Astrocyte of the hippocampus (primary cell): ENCODE measurements around the gene MGMT.

Source experiments
- DNase-seq: peaks from one replicate; pipeline ENCODE4 v3.0.0; 2011; ENCODE audit warnings: low read depth, low spot score

MGMT gene

DNA sequence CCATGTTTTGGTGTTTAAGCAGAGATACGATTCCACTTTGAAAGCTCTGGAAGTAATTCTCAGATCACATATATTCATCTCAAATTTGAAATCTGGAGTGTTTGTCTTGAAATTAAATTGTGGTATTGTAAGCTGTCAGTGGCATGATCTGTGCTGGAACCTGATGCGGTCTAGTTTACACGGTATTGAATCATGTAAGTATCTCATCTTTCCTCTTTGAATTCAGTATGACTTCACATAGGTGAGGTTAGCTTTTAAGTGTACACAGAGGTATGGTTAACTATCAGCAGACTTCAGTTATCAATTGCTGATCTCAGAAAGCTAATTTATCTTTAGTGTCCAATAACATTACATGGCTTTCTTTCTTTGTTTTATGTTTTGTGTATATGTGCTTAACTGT, 155.2 kb downstream of the MGMT start:
- no peak for DNase-seq

DNA sequence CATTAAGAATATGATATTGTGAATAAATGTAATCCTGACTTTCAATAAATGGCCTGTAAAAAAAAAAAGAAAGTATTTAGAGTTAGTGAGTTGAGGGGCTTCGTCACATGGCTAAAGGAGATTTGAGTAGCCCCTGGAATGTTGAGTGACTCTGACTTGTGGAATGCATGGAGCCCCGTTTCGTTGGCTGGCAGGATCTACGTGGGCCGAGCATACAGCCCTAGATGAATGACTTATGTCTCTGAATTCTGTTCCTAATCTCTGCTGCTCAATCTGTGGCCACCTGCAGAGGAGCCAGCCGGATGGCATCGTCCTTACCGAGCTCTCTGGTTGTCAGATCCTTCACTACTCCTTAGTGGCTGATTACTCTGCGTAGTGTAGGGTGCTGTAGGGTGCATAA, 155.7 kb downstream of the MGMT start:
- peak; percentile 70 for DNase-seq

DNA sequence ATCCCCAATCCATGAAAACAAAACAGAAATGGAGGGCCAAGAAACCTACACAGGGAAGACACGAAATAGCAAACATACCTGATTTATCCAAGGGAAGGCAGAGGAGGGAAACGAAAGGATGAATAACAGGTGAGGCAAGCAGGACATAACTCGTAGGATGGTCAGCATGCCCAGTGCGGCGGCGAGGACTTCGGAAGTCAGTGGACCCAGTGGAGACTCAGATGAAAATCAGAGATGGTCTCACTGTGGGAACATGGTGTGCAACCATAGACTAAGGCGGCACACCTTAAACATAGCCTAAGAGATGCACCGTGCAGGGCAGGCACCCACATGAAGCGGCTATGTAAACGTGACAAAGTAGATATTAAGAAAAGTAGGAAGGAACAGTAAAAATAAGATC, 157.5 kb downstream of the MGMT start:
- no peak for DNase-seq

DNA sequence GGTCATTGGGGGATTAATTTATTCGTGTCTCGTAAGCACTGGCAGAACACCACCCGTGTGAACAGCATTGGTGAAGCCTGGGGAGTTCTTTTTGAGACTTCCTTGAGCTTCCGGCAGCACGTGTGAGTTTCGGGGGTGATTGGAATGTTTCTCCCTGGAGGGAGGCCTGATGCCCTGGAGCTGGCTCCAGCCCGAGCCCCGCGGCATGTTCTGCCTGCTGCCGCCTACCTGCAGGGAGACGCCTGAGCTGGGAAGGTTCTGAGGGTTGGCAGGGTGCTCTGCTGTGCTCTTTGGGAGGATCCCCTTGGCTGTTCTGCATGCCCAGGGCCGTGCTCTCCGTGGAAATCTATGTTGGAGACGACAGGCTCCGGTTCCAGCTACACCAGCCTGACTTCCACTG, 159.3 kb downstream of the MGMT start:
- no peak for DNase-seq

DNA sequence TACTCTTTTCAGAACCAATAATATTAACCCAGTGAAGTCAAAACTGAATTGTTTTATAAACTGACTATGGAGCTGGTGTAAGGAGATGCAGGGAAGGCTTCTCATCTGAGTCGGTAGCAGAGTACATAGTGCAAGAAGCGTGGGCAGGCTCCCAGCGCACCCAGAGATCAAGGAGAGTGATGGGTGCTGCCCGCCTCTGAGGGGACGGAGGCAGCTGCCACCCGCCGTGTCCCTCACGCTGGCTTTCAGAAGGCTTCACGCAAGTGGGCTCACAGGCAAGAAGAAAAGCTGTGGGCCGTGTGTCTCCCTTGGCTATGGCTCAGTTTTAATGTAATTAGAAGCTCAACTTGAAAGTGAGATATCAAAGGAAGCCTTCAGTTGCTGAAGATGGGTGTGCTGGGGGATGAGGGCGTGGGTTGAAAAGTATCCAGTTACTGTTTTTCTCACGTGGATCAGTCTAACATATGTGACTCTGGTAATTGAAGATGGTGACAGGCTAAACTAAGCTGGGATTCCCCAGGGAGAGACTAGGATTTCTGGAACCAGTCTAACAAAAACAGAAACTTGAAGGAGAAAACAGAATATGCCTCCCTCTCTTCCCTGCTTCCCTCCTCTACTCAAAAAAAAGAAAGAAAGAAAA, 159.9 kb downstream of the MGMT start:
- no peak for DNase-seq

DNA sequence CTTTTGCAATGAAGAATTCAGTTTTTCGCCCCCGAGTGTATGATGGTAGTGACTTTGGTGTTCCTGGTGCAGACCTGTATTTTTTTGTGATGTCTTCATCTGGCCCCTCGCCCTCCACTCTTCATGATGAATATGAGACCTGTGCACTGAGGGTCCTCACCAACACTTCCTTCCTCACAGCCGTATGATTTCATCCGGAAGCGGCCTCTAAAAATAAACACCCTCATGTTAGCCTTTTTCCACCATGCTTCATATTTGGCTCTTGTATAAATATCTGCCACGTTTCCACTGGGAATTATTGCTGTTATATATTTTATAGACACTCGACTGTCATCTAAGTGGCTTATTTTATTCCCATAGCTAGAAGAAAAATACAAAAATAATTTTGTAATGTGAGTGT, 160.4 kb downstream of the MGMT start:
- DNase-seq: no peak

DNA sequence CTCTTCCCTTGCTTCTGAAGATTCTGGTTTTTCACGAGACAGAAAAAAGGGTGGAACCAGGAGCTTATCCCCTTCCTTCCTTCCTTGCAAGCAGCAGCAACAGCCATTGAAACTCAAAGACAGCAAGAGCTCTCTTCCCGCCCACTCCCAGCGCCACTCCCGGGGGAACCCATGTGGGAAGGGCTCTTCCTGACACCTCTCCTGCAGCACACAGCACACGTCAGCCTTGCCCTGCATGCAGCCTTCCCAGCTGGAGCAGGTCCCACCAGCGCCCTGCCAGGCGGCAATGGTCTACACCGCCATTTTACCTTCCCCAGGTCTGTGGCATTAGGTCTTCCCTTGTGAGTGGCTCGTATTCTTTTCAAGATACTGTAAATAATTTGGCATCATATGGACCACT, 161.8 kb downstream of the MGMT start:
- no peak for DNase-seq

DNA sequence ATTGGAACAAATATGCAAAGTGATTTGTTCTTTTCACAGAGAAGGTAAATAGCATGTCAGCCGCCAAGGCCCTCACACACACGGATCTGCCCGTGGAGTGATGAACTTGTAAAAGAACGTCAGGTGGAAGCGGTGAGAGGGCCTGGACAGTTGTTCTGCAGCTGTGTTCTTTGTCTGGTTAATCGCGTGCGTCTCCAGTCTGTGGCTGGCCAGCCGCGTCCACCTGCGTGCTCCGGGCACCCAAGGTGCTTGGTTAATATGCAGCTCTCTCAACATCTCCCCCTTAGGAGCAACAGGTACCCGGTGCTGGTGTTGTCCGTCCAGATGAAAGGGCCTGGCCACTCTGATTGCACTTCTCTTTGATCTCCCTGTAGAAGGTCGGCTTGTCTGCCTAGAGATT, 162.9 kb downstream of the MGMT start:
- DNase-seq: no peak

DNA sequence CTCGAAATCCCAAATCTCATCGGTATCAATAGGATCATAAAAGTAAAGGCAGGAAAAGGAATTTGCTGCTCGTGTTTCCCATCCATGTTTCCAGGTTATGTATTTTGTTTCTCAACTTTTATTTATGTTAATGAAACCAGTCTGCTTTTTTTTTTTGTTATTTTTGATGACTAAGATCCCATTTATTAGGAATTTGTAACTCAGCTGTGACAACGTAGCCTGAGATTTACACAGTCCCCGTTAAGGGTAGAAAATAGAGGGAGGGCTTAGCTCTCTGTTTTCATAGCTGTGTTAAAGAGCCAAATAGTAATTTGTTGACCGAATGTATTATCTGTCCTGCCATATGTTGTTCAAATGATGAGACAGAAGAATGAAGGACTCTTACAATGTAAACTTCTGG, 164.0 kb downstream of the MGMT start:
- peak; percentile 12 for DNase-seq

DNA sequence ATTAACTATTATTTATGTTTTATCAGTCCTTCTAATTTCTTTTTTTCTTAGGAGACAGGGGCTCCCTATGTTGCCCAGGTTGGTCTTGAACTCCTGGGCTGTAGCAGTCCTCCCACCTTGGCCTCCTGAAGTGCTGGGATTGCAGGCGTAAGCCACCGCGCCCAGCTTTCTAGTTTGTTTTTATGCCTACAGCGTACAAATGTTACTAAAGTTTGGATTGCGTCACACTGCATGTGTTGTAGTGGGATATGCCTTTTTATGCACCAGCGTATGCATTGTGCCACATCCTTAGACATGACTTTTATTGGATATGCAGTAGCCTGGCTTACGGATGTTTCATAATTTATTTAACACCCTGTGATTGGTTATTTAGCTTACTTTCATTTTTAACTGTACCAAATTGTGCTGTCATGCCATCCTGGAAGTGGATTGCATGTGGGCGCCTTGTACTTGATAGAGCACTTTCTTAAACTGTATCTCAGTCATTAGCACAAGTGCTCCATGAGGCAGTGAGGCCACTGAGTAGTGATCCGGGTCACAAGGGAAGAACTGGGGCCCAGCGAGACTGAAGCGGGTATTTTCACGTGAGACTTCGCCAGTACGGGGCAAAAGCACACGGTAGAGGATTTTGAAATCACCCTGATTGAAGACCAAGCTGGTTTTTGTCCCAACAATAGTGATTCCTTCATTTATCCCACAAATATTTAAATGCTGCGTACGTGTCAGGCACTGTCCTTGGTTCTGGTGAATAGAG, 165.0 kb downstream of the MGMT start:
- DNase-seq: no peak

DNA sequence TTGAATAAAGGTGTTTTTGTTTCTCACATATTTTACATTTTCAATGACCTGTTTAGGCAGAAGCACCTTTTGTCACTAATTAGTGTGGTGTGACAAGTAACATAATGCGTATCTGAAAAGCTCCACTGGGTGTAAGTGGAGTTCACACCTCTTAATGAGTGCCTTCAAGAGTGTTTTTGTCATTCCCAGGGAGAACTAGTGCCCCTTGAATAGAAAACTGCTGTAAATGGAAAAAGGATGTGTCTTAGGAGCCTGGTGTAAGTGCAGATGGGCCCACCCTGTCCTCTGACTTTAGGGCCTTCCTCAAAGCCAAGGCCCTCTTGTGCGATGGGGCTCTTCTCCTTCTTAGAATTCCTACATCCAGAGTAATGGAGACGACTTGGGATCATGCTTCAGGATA, 170.0 kb downstream of the MGMT start:
- no peak for DNase-seq

DNA sequence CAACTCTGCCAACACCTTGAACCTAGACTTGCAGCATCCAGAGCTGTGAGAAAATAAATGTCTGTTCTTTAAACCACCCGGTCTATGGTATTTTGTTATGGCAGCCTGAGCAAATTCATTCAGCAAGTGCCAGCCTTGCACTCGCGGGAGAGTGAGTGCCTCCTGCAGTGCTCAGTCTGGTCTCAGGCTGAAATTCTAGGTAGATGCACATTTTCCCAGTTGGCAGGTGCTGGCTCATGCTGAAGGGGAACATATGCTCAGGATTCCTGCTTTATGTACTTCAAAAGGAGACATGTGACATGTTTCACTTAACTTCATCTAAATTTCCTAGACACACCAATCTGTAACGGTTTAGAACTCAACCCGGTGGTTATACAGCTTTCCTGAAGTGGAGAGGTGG, 170.8 kb downstream of the MGMT start:
- DNase-seq: no peak

DNA sequence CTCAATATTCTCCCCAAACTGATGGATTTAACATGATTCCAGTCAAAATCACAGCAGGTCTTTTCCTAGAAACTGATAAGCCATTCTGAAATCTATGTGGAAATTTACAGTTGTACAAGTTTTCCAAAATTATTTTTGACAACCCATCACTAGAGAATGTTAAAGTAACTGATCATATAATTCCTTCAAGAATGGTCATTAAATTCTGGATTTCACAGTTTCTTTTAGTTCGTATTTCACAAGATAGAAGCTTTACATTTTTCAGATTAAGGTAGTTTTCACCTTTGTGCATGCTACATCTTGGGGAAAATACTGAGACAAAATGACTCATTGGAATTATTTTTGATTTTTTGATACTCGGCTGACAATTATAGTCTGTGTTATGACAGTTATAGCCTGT, 174.3 kb downstream of the MGMT start:
- no peak for DNase-seq

DNA sequence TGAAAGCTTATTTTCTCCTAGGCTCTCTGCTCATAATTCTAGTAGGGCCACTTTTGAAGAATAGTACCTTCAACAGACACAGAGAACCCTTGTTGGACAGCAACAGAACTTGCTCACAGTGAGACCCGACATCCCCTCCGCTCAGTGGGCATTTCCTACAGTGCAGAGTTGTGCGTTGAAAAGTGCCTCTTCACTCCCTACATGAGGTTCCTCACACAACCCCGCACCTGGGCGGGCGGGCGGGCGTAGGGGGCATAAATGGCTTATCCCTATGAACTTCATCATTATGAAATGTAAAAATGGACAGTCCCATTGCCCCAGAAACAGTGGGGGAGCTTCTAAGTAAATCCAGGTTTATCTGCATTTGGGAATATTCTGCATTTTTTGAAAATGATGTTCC, 174.9 kb downstream of the MGMT start:
- DNase-seq: no peak

DNA sequence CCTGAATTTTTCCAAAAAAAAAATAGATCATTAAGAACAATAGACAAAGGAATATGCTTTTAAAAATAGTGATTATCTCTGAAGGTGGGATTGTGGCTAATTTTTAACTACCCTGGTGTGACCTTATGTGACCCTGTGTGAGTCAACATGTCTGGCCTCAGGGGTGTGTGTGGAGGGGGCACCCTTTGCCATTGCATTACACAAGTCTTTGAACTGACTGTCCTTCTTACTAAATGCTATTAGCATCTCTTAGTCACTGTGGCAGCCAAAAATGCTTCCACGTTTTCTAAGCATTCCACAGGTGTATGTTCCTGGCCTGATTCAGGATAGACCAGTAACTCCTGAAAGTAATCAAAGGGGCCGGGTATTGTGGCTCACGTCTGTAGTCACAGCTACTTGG, 175.4 kb downstream of the MGMT start:
- DNase-seq: peak; percentile 9

DNA sequence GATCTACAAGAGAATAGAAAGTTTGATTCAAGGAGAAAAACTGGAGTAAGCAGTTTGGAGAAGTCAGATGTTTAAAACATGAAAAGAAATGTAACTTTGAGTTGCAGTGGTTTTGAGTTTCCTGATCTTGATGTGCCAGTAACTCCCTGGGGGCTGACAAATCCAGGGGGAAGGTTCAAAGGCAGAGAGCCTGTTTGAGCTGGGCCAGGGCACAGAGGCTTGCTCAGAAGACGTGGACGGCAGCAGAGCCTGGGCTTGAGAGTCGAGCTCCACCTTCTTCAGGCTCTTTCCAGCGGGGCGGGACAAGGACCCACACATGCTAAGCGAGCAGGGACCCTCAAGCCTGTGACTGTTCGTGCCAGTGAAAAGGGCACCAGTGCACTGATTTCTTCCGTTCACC, 176.2 kb downstream of the MGMT start:
- DNase-seq: no peak

DNA sequence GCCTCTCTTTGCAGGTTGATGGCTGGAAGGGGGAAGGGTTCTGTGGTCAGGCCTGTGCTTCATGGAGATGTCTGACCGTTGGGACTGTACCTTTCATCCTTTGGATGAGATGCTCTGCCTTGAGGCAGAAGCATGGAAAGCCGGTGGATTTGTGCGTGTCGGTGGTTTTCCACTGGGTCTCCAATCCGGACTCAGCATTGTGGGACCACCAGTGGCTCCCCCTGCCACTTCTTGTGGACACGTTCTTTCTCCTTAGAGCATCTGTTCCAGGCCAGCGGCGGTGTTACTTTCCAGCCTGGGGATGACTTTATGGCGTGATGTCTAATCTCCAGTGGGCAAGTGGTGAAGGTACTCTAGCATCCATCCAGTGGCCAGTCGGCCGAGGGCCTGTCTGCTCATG, 178.4 kb downstream of the MGMT start:
- no peak for DNase-seq

DNA sequence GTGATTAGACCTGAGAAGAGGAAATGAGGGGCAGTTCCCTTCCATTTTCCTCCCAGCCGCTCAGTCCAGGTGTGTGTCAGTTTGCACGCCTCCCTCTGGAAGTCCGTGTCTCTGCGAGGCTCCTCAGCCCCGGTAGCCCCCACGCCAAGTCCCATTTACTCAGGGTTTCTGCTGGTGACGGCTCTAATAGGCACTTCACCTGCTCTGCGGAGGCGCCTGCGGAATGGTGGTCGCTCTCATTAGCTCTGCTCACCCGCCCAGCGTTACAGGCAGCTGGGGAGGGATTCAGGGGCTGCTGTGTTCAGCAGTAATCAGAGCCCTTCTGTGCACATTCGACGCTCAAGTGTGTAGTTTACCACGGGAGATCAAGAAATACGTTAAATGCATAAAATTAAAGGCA, 179.9 kb downstream of the MGMT start:
- DNase-seq: no peak

DNA sequence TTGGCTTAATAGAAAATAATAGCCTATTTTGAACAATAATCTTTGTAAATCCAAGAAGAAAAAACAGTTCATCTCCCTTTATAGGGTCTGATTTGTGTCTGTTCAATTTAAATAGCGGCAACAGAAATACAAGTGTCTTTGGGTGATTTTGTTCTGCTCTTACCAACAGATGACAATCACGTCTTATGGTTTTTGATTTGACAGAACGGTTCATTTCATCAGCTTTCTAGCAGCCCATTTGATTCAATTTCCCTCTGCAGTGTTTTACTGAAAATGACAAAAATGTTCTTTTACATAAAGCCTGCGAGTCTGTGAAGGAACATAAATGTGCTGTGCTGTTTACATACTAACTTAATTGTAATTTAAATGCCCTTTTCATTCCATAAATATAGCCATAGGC, 180.5 kb downstream of the MGMT start:
- DNase-seq: no peak

DNA sequence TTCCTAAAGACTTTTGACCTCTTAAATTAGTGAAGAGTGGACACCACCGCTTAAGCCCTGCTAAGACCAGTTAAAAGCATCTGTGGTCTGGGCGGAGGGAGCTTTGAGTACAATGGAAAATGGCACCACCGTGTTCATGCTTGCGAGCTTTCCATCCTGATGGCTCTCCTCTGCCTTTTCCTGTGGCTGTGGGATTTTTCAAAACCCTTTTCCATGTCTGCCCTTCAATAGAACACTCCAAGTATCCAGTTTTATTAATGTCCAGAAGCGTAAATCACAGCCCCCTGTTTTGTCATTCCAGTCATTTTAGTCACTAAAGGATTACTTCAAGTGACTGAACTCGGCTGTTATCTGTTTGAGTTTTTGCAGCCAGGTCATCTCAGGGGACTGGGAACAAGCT, 181.8 kb downstream of the MGMT start:
- DNase-seq: no peak

DNA sequence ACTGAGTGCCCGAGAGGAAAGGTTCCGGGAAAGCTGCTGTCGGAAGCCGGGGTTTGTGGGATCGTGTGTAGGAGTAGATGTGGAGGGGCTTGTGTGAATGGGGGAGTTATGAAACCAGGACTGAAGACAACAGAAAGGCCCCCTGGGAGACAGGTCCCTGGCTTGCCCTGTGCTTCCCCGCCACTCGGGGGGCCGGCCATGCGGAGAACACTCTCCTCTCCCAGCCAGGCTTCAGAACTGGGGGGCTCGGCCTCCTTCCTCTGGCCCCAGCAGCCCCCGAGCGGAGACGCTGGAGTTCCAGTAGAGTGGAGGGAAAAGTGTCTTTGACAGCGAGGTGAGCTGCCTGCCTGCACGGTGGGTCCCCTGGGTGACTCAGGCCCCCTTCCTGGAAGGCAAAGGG, 185.0 kb downstream of the MGMT start:
- DNase-seq: no peak

DNA sequence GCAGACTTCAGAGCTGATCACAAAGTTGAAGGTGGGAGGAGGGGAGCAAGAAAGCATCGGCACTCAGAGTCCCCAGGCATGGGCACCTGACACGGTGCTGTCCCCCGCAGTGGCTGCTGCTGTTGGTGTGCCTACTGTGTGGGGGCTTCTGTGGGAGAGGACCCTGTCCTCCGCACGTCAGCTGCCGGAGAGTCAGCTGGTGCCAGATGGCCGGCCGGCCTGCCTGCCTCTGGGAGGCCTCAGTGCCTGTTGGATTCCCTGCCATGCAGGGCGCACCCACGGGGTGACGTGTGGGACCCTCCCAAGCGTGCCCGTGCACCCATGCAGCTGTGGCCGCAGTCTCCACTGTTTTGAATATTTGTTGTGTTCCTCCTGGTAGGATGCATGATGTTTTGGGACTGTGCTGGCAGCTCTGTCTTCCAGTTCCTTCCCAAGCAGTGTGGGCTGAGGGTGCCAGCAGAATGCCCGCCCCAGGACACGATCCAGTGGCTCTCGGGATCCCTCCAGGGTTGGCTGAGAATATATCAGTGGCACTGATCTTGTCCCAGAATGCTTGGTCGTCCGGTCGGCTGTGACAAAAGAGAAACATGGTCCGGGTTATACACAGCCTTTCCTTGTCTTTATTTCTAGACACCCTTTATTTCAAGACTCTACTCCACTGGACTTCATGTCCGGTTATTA, 185.6 kb downstream of the MGMT start:
- DNase-seq: no peak

DNA sequence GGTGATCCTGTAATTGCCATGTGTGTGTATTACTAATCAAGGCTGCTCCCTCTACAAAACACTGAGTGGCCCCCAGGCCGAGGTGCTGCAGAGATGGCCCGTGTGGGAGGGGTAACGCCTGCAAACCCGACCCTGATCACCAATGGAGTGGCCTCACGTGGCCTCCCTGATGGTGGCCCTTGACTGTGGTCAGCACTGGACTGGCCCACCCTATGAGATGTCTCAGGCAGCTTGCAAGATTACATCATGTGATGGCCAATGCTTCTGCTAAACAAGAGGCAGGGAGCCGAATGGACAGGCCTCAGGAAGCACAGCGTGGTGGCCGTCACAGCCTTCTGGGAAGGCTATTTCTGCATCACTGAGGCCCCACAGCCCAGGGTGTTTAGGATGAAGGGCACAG, 186.4 kb downstream of the MGMT start:
- no peak for DNase-seq
